ENCODE data around the gene RASA4B. TPM values are rescaled to one million over a fixed set of nuclear protein-coding genes. Genes with fewer than 3 reads are reported as not detected.
"Not testable (repeated sequence)": the region's sequence is repeated elsewhere in the genome, so short reads cannot be mapped to it uniquely, and the experiment has no call there.

RASA4B gene
- total RNA-seq, 1 donor from 2014 or later: 12.3 TPM

GRCh38 chr7:102455596-102455995 is 62.0 kb downstream of the RASA4B start:
- H3K4me1 Mint-ChIP-seq (ENCODE audit: low read depth): peaks cover 7% of the 10 kb centered on the region
- peaks cover 7% of the 10 kb centered on the region for H3K36me3 Mint-ChIP-seq (ENCODE audit: low read depth)
- no peak for DNase-seq (ENCODE audit: low spot score)
- no peaks in the 10 kb centered on the region for H3K9me3 Mint-ChIP-seq (ENCODE audit: low read depth)
- no peak overlapping the region for H3K4me3 Mint-ChIP-seq (ENCODE audit: unreplicated experiment)
- no peak overlapping the region for H3K27ac Mint-ChIP-seq (ENCODE audit: unreplicated experiment)
- no peak for TF ChIP-seq CTCF (IDR thresholded peaks at IDR 0.05)
- no peaks in the 10 kb centered on the region for H3K27me3 Mint-ChIP-seq (ENCODE audit: low read depth)

GRCh38 chr7:102454932-102455331 is 62.6 kb downstream of the RASA4B start:
- H3K27me3 Mint-ChIP-seq (ENCODE audit: low read depth); H3K4me3 Mint-ChIP-seq (ENCODE audit: unreplicated experiment); H3K36me3 Mint-ChIP-seq (ENCODE audit: low read depth); H3K9me3 Mint-ChIP-seq (ENCODE audit: low read depth); H3K27ac Mint-ChIP-seq (ENCODE audit: unreplicated experiment); DNase-seq (ENCODE audit: low spot score); H3K4me1 Mint-ChIP-seq (ENCODE audit: low read depth): not testable (repeated sequence)

DNA sequence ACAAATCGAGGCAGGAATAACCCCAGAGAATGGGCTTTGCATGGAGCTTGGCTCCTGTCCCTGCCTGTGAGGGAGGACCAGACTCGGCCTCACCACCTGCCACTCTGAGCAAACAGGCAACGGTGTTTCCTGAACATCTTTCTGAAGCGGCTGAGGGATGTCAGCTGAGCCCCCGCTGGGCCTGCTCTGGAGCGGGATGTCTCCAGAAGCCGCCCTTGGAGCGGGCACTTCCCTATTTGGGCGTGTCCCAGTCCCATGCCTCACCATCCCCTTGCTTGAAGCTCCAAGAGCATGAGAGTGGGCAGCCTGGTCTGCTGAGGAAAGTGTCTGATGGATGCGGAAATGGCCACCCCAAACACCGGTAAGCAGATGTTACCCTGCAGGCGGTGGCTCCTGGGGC is 63.1 kb downstream of the RASA4B start:
- DNase-seq (ENCODE audit: low spot score): no peak
- Mint-ChIP-seq H3K27me3 (ENCODE audit: low read depth) (no peaks in the 10 kb centered on the region), H3K4me1 (ENCODE audit: low read depth) (peaks cover 7% of the 10 kb centered on the region), H3K27ac (ENCODE audit: unreplicated experiment) (no peak overlapping the region), H3K9me3 (ENCODE audit: low read depth) (no peaks in the 10 kb centered on the region), H3K4me3 (ENCODE audit: unreplicated experiment) (no peak overlapping the region), H3K36me3 (ENCODE audit: low read depth) (peaks cover 7% of the 10 kb centered on the region)
- no peak for TF ChIP-seq CTCF (IDR thresholded peaks at IDR 0.05)

DNA sequence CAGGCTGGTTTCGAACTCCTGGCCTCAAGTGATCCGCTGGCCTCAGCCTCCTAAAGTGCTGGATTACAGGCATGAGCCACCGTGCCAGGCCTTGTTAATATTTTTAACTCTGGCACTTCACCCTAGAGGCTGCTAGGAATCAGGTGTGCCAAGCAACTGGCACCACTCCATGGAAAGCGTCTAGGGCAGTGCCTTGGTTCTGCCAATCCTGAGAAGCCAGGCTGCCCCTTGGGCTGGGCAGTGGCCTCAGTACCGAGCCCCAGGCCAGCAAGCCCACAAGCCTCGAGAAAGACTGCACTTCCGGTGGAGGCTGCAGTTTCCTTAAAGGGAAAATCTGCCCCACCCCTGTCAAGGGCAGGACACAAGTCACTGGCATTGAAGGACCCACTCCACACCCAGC is 64.3 kb downstream of the RASA4B start:
- H3K4me1 Mint-ChIP-seq (ENCODE audit: low read depth): peaks cover 7% of the 10 kb centered on the region
- no peak overlapping the region for H3K4me3 Mint-ChIP-seq (ENCODE audit: unreplicated experiment)
- TF ChIP-seq CTCF (IDR thresholded peaks at IDR 0.05): no peak
- H3K27me3 Mint-ChIP-seq (ENCODE audit: low read depth): no peaks in the 10 kb centered on the region
- peaks cover 8% of the 10 kb centered on the region for H3K36me3 Mint-ChIP-seq (ENCODE audit: low read depth)
- H3K27ac Mint-ChIP-seq (ENCODE audit: unreplicated experiment): no peak overlapping the region
- no peaks in the 10 kb centered on the region for H3K9me3 Mint-ChIP-seq (ENCODE audit: low read depth)
- DNase-seq (ENCODE audit: low spot score): no peak

- DNase-seq (ENCODE audit: low spot score): no peak
- H3K4me3 Mint-ChIP-seq (ENCODE audit: unreplicated experiment): no peak overlapping the region
- H3K9me3 Mint-ChIP-seq (ENCODE audit: low read depth): no peaks in the 10 kb centered on the region
Measured at GRCh38 chr7:102452451-102452850, 65.1 kb downstream of the RASA4B start.

More at GRCh38 chr7:102452451-102452850, 65.1 kb downstream of the RASA4B start:
- H3K4me1 Mint-ChIP-seq (ENCODE audit: low read depth): peaks cover 7% of the 10 kb centered on the region
- no peak for TF ChIP-seq CTCF (IDR thresholded peaks at IDR 0.05)
- H3K27me3 Mint-ChIP-seq (ENCODE audit: low read depth): no peaks in the 10 kb centered on the region
- H3K27ac Mint-ChIP-seq (ENCODE audit: unreplicated experiment): no peak overlapping the region
- peaks cover 5% of the 10 kb centered on the region for H3K36me3 Mint-ChIP-seq (ENCODE audit: low read depth)

All from chondrocyte (in vitro differentiated cells).